HepG2 (cell line): ENCODE results near the gene GLRA3. TPM values are rescaled to one million over a fixed set of nuclear protein-coding genes. Genes with fewer than 3 reads are reported as not detected.

ENCODE experiments used
- ATAC-seq: fragments of 200-7000 bp; cut with Tn5 transposase; 3 replicates; pipeline ENCODE4 v1.9.1; 2020; ENCODE audit warnings: mild to moderate bottlenecking, moderate library complexity
- BruUV-seq: library from RNA; stranded (reverse); fragments of 400-500 nt; replicated peaks from 2 replicates; lab custom pipeline; 2021; lab: Mats Ljungman, UMichigan
- CTCF ChIA-PET: fragments of 300-600 bp; formaldehyde crosslinking; extraction: SDS; loops from one replicate; lab custom pipeline; 2021; ENCODE audit warnings: low total read pairs, inconsistent platforms, low intra/inter-chr PET ratio; lab: Yijun Ruan, JAX
- POLR2A ChIA-PET: fragments of 350-600 bp; sonication (Branson Sonifier 250); formaldehyde crosslinking; loops from one replicate; lab custom pipeline; 2020; ENCODE audit warnings: antibody characterized with exemption, inconsistent platforms; lab: Yijun Ruan, JAX
- DNase-seq: peaks from one replicate; pipeline ENCODE4 v3.0.0-alpha.2; 2015; ENCODE audit warnings: low spot score
- FAIRE-seq: peaks from 3 replicates; lab custom pipeline; 2011; peaks lifted over from hg19 to GRCh38; lab: Jason Lieb, UNC
- H2AFZ ChIP-seq: one replicate; pipeline ENCODE4 v1.6.1; 2011; ENCODE audit warnings: low read length, inconsistent platforms
- H3K27ac ChIP-seq: fragments of 300-600 bp; 3 replicates; pipeline ENCODE4 v1.8.0; 2011; ENCODE audit warnings: mixed run types, mild to moderate bottlenecking, mixed read lengths, low read length, inconsistent platforms; ENCODE audit not compliant: insufficient read depth; ENCODE audit errors: extremely low read length
- H3K27me3 ChIP-seq, 2 experiments: fragments of 200-600 bp in 1 of 2; 2 replicates in 1 of 2; 3 replicates in 1 of 2; pipeline versions ENCODE4 v1.6.0 to v1.8.0; 2011; ENCODE audit warnings: low read length in 2 of 2, mild to moderate bottlenecking in 2 of 2, moderate library complexity in 2 of 2, inconsistent platforms in 1 of 2; ENCODE audit not compliant: insufficient read depth in 2 of 2, control insufficient read depth in 1 of 2
- H3K36me3 ChIP-seq, 2 experiments: fragments of 200-600 bp in 1 of 2; replicated peaks in 1 of 2; 2 replicates in 1 of 2; 3 replicates in 1 of 2; pipeline versions ENCODE4 v1.5.1 to v1.8.0; 2011; ENCODE audit warnings: low read length in 2 of 2, inconsistent platforms in 1 of 2; ENCODE audit not compliant: insufficient read depth in 2 of 2, control insufficient read depth in 1 of 2
- H3K4me1 ChIP-seq: 2 replicates; pipeline ENCODE4 v1.5.1; 2012; ENCODE audit warnings: low read length, inconsistent platforms; ENCODE audit not compliant: insufficient read depth
- H3K4me2 ChIP-seq: 2 replicates; pipeline ENCODE4 v1.6.0; 2011; ENCODE audit warnings: low read depth, low read length, inconsistent platforms
- H3K4me3 ChIP-seq, 3 experiments: fragments of 200-600 bp in 1 of 3; sonication (generic), shearing (Covaris generic) in 1 of 3; replicated peaks in 1 of 3; 2 replicates each; pipeline ENCODE4 v1.5.1; 2011 to 2016; ENCODE audit warnings: low read length in 3 of 3, inconsistent platforms in 2 of 3, low read depth in 2 of 3, mild to moderate bottlenecking in 2 of 3, control low read depth in 1 of 3, mixed read lengths in 1 of 3; ENCODE audit not compliant: insufficient read depth in 1 of 3
- H3K79me2 ChIP-seq: one replicate; pipeline ENCODE4 v1.6.1; 2011; ENCODE audit warnings: low read length, inconsistent platforms; ENCODE audit not compliant: insufficient read depth
- H3K9ac ChIP-seq: 2 replicates; pipeline ENCODE4 v1.6.0; 2011; ENCODE audit warnings: mild to moderate bottlenecking, low read depth, low read length, inconsistent platforms; ENCODE audit not compliant: insufficient read depth
- H3K9me3 ChIP-seq: 2 replicates; pipeline ENCODE4 v1.5.1; 2012; ENCODE audit warnings: mild to moderate bottlenecking, low read length
- H4K20me1 ChIP-seq: 2 replicates; pipeline ENCODE4 v1.6.0; 2011; ENCODE audit warnings: inconsistent platforms, mild to moderate bottlenecking, low read length, moderate library complexity; ENCODE audit not compliant: insufficient read depth
- CCAR2 ChIP-seq: fragments of 200-400 bp; formaldehyde crosslinking; optimal IDR thresholded peaks from 2 replicates; pipeline ENCODE3; 2018; ENCODE audit warnings: low read depth, mild to moderate bottlenecking, low read length, moderate library complexity
- HOXA3 ChIP-seq: sonication (generic); formaldehyde crosslinking; IDR thresholded peaks from 2 replicates; pipeline ENCODE4 v1.5.0; 2020; ENCODE audit warnings: missing genetic modification reagents
- IRF2 ChIP-seq: IDR thresholded peaks from 2 replicates; pipeline ENCODE4 v1.6.1; 2018; ENCODE audit warnings: missing genetic modification reagents, missing compliant biosample characterization
- JUNB ChIP-seq: sonication (generic); formaldehyde crosslinking; IDR thresholded peaks from 2 replicates; pipeline ENCODE4 v1.8.0; 2022; ENCODE audit warnings: missing genetic modification reagents, mild to moderate bottlenecking, borderline replicate concordance
- NR2F1 ChIP-seq, 2 experiments: fragments of 450-650 bp in 1 of 2; formaldehyde crosslinking in 1 of 2; IDR thresholded peaks; 2 replicates each; pipeline versions ENCODE4 v1.5.0 to v1.6.1; 2016 to 2020; ENCODE audit warnings: mild to moderate bottlenecking in 1 of 2, missing compliant biosample characterization in 1 of 2, missing genetic modification reagents in 1 of 2, moderate library complexity in 1 of 2
- PLRG1 ChIP-seq: fragments of 450-650 bp; conservative IDR thresholded peaks from 2 replicates; pipeline ENCODE4 v1.6.1; 2016
- POLR2A ChIP-seq, 2 experiments: IDR thresholded peaks; 2 replicates each; pipeline ENCODE4 v1.6.1; 2011; ENCODE audit warnings: low read depth in 2 of 2, low read length in 2 of 2, mild to moderate bottlenecking in 1 of 2, moderate library complexity in 1 of 2; ENCODE audit not compliant: insufficient read depth in 1 of 2
- PTBP1 ChIP-seq: fragments of 200-400 bp; formaldehyde crosslinking; IDR thresholded peaks from 2 replicates; pipeline ENCODE4 v1.6.1; 2018; ENCODE audit warnings: low read length, low read depth; ENCODE audit not compliant: poor library complexity, severe bottlenecking
- SMAD3 ChIP-seq: sonication (generic); formaldehyde crosslinking; IDR thresholded peaks from 2 replicates; pipeline ENCODE4 v1.4.0; 2020; ENCODE audit warnings: missing genetic modification reagents
- SMARCC2 ChIP-seq: fragments of 450-650 bp; IDR thresholded peaks from 2 replicates; pipeline ENCODE4 v1.6.1; 2017; ENCODE audit warnings: antibody characterized with exemption, mild to moderate bottlenecking
- THAP9 ChIP-seq: sonication (generic); formaldehyde crosslinking; IDR thresholded peaks from 2 replicates; pipeline ENCODE4; 2020; ENCODE audit warnings: missing genetic modification reagents, mild to moderate bottlenecking, borderline replicate concordance
- ZBTB14 ChIP-seq: sonication (generic); formaldehyde crosslinking; IDR thresholded peaks from 2 replicates; pipeline ENCODE4 v1.4.0; 2020; ENCODE audit warnings: missing genetic modification reagents
- ZEB1 ChIP-seq: IDR thresholded peaks from 2 replicates; pipeline ENCODE4 v1.6.1; 2012; ENCODE audit warnings: mild to moderate bottlenecking, low read depth, inconsistent platforms; ENCODE audit not compliant: insufficient replicate concordance
- ZFP90 ChIP-seq: sonication (generic); formaldehyde crosslinking; IDR thresholded peaks from 2 replicates; pipeline ENCODE4 v1.8.0; 2022; ENCODE audit warnings: missing genetic modification reagents, mild to moderate bottlenecking, inconsistent platforms, borderline replicate concordance
- ZMYM2 ChIP-seq: sonication (generic); formaldehyde crosslinking; IDR thresholded peaks from 2 replicates; pipeline ENCODE4 v1.8.0; 2022; ENCODE audit warnings: mild to moderate bottlenecking, missing genetic modification reagents
- ZNF160 ChIP-seq: sonication (generic); formaldehyde crosslinking; IDR thresholded peaks from 2 replicates; pipeline ENCODE4 v1.8.0; 2022; ENCODE audit warnings: mild to moderate bottlenecking, inconsistent platforms, missing genetic modification reagents
- ZNF207 ChIP-seq: fragments of 450-650 bp; IDR thresholded peaks from 2 replicates; pipeline ENCODE4 v1.6.1; 2016; ENCODE audit warnings: antibody characterized with exemption, borderline replicate concordance
- ZNF251 ChIP-seq: sonication (generic); formaldehyde crosslinking; IDR thresholded peaks from 2 replicates; pipeline ENCODE4 v1.9.0; 2021; ENCODE audit warnings: mild to moderate bottlenecking, missing genetic modification reagents
- ZNF260 ChIP-seq: sonication (generic); formaldehyde crosslinking; IDR thresholded peaks from 2 replicates; pipeline ENCODE4 v1.4.0; 2020; ENCODE audit warnings: missing genetic modification reagents, low read depth, mild to moderate bottlenecking, borderline replicate concordance
- ZNF263 ChIP-seq: sonication (generic); formaldehyde crosslinking; IDR thresholded peaks from 2 replicates; pipeline ENCODE4 v1.4.0; 2020; ENCODE audit warnings: missing genetic modification reagents
- ZNF431 ChIP-seq: sonication (generic); formaldehyde crosslinking; IDR thresholded peaks from 2 replicates; pipeline ENCODE4 v1.9.0; 2022; ENCODE audit warnings: missing genetic modification reagents, low read depth, mild to moderate bottlenecking, borderline replicate concordance
- ZNF546 ChIP-seq: sonication (generic); formaldehyde crosslinking; conservative IDR thresholded peaks from 2 replicates; pipeline ENCODE4 v1.8.1; 2023; ENCODE audit warnings: mild to moderate bottlenecking, missing genetic modification reagents
- ZNF660 ChIP-seq: sonication (generic); formaldehyde crosslinking; IDR thresholded peaks from 2 replicates; pipeline ENCODE4 v1.5.1; 2020; ENCODE audit warnings: mild to moderate bottlenecking, low read depth, missing genetic modification reagents, borderline replicate concordance
- ZNF780A ChIP-seq: sonication (generic); formaldehyde crosslinking; IDR thresholded peaks from 2 replicates; pipeline ENCODE4 v1.8.0; 2022; ENCODE audit warnings: mild to moderate bottlenecking, missing genetic modification reagents, moderate library complexity
- WGBS: methylation state at CpG from one replicate; pipeline ENCODE4 v1.1.6; 2017; ENCODE audit warnings: low lambda C conversion rate; 5-methylcytosine and 5-hydroxymethylcytosine counted together
- in situ Hi-C: cut with HindIII; loops from 2 replicates; pipeline ENCODE4 v1.10.0; 2017; ENCODE audit warnings: low pct_unique_long_range_greater_than_20kb; ENCODE audit not compliant: extremely low pct_ligation_motif_present
- intact Hi-C: fragments of 100-400 bp; cut with micrococcal nuclease; formaldehyde crosslinking; loops from one replicate; pipeline ENCODE4 v1.10.0; 2022; ENCODE audit not compliant: unreplicated experiment
- polyA plus RNA-seq, 8 experiments: library from polyadenylated mRNA; depleted of rRNA in 3 of 8; stranded (reverse) in 7 of 8; unstranded in 1 of 8; fragments of >200 nt; fragmentation: Illumina TruSeq in 4 of 8; extraction: Trizol in 4 of 8; gene quantifications; 2 replicates each; pipeline versions ENCODE4 v1.2.1 to v1.2.3, GENCODE V29; 2011 to 2016; ENCODE audit warnings: low read depth in 4 of 8, missing spikeins in 1 of 8, mixed read lengths in 1 of 8; ENCODE audit not compliant: insufficient read depth in 1 of 8
- total RNA-seq, 5 experiments: library from RNA; depleted of rRNA; stranded (reverse); fragments of >200 nt; fragmentation: Illumina TruSeq; extraction: Trizol; gene quantifications; 2 replicates each; pipeline ENCODE4 v1.2.3, GENCODE V29; 2016; ENCODE audit warnings: low read depth in 1 of 5

GLRA3 gene
- total and polyA plus RNA-seq, 2 of the 13 experiments (the other 11 are each of a cell fraction or from before 2014, with no cell fraction given) = not detected

GRCh38 chr4:174690665-174691064 is 138.4 kb downstream of the GLRA3 start (continued):
- TF ChIP-seq THAP9 (CRISPR knock-in tag) (no peak), ZNF660 (CRISPR knock-in tag) (no peak), IRF2 (CRISPR knock-in tag) (no peak), SMAD3 (CRISPR knock-in tag) (no peak), ZEB1 (no peak)

GRCh38 chr4:174689618-174690017 is 139.4 kb downstream of the GLRA3 start:
- no peak overlapping the region for H3K27ac ChIP-seq
- ChIA-PET CTCF (no interaction called here), POLR2A (no interaction called here)
- no peak overlapping the region for H3K4me2 ChIP-seq
- no peak for DNase-seq
- no TSS peak for BruUV-seq
- 41% methylated on average over 4 of the region's 4 CpGs for WGBS
- FAIRE-seq = no peak
- no peak overlapping the region for H2AFZ ChIP-seq
- no peaks in the 10 kb centered on the region for H3K79me2 ChIP-seq
- no peaks in the 10 kb centered on the region for H3K4me1 ChIP-seq
- no peaks in the 10 kb centered on the region for H4K20me1 ChIP-seq
- H3K36me3 ChIP-seq = no peaks in the 10 kb centered on the region
- H3K4me3 ChIP-seq = no peak overlapping the region
- no peaks in the 10 kb centered on the region for H3K27me3 ChIP-seq
- H3K9me3 ChIP-seq = peaks cover 20% of the 10 kb centered on the region
- H3K9ac ChIP-seq = no peak overlapping the region
- in situ Hi-C loops (no loop called here), intact Hi-C loops (no loop called here)
- no peak for ATAC-seq
- TF ChIP-seq ZNF546 (CRISPR knock-in tag) = no peak
- TF ChIP-seq JUNB (CRISPR knock-in tag) = no peak
- no peak for TF ChIP-seq HOXA3
- no peak for TF ChIP-seq ZNF780A
- no peak for TF ChIP-seq ZNF160 (CRISPR knock-in tag)
- TF ChIP-seq ZNF260 (CRISPR knock-in tag) = no peak
- TF ChIP-seq NR2F1 (CRISPR knock-in tag; IDR thresholded peaks at IDR 0.05) = no peak
- TF ChIP-seq ZNF207 = no peak
- no peak for TF ChIP-seq ZNF263 (CRISPR knock-in tag)
- no peak for TF ChIP-seq PTBP1
- TF ChIP-seq ZNF251 (CRISPR knock-in tag) = no peak
- TF ChIP-seq POLR2A (IDR thresholded peaks at IDR 0.05; ENCODE audit: insufficient read depth in 1 of 2, low read depth in 2 of 2, low read length in 2 of 2) = no peak
- TF ChIP-seq SMARCC2 = no peak
- no peak for TF ChIP-seq PLRG1
- no peak for TF ChIP-seq CCAR2
- no peak for TF ChIP-seq ZBTB14
- TF ChIP-seq ZMYM2 = no peak
- no peak for TF ChIP-seq ZNF431 (CRISPR knock-in tag)
- no peak for TF ChIP-seq ZFP90 (CRISPR knock-in tag)
